WTC11 (cell line): ENCODE measurements around the gene FANCC. TPM values are rescaled to one million over a fixed set of nuclear protein-coding genes. Genes with fewer than 3 reads are reported as not detected.

Source experiments
- ATAC-seq: fragments of 200-7000 bp; cut with Tn5 transposase; 2 replicates; pipeline ENCODE4 v1.10.0; 2021; ENCODE audit warnings: mild to moderate bottlenecking, moderate library complexity
- CTCF ChIA-PET: fragments of 300-600 bp; sonication (Branson Sonifier 250); formaldehyde crosslinking; loops from one replicate; lab custom pipeline; 2021; ENCODE audit warnings: antibody characterized with exemption; lab: Charles Lee
- POLR2A ChIA-PET: fragments of 350-600 bp; sonication (Branson Sonifier 250); formaldehyde crosslinking; loops from one replicate; lab custom pipeline; 2021; ENCODE audit warnings: antibody characterized with exemption; lab: Charles Lee
- DNase-seq: peaks from one replicate; pipeline ENCODE4 v3.0.0; 2021; ENCODE audit warnings: low spot score
- H3K27ac Mint-ChIP-seq: 2 replicates; pipeline ENCODE4 v1.8.0; 2021; ENCODE audit warnings: mixed read lengths
- H3K27me3 Mint-ChIP-seq: 2 replicates; pipeline ENCODE4 v1.8.0; 2021; ENCODE audit warnings: low read depth, mild to moderate bottlenecking, moderate library complexity, mixed read lengths
- H3K36me3 Mint-ChIP-seq: 2 replicates; pipeline ENCODE4 v1.8.0; 2021; ENCODE audit warnings: mixed read lengths
- H3K4me1 Mint-ChIP-seq: 2 replicates; pipeline ENCODE4 v1.8.0; 2022; ENCODE audit warnings: mixed read lengths
- H3K4me3 Mint-ChIP-seq: 2 replicates; pipeline ENCODE4 v1.8.0; 2021; ENCODE audit warnings: mild to moderate bottlenecking, moderate library complexity, mixed read lengths
- H3K9me3 Mint-ChIP-seq: 2 replicates; pipeline ENCODE4 v1.8.0; 2021; ENCODE audit warnings: mixed read lengths
- CREB1 ChIP-seq: sonication (generic); formaldehyde crosslinking; IDR thresholded peaks from 2 replicates; pipeline ENCODE4 v1.8.0; 2023; ENCODE audit warnings: mild to moderate bottlenecking, missing genetic modification reagents
- CREM ChIP-seq: sonication (generic); formaldehyde crosslinking; IDR thresholded peaks from 2 replicates; pipeline ENCODE4 v1.8.1; 2022; ENCODE audit warnings: mild to moderate bottlenecking, missing genetic modification reagents, moderate library complexity
- FOXJ3 ChIP-seq: sonication (generic); formaldehyde crosslinking; IDR thresholded peaks from 2 replicates; pipeline ENCODE4 v1.9.0; 2021; ENCODE audit warnings: missing genetic modification reagents, mild to moderate bottlenecking, borderline replicate concordance
- GTF2I ChIP-seq: fragments of 250-450 bp; sonication (Bioruptor Pico); conservative IDR thresholded peaks from 2 replicates; pipeline ENCODE4 v1.4.0; 2021; ENCODE audit warnings: mild to moderate bottlenecking
- HMGA2 ChIP-seq: fragments of 250-450 bp; sonication (Bioruptor Pico); IDR thresholded peaks from 2 replicates; pipeline ENCODE4 v1.4.0; 2021; ENCODE audit warnings: mild to moderate bottlenecking, moderate library complexity
- KAT7 ChIP-seq: sonication (generic); formaldehyde crosslinking; IDR thresholded peaks from 2 replicates; pipeline ENCODE4 v1.8.1; 2023; ENCODE audit warnings: missing genetic modification reagents, mild to moderate bottlenecking, borderline replicate concordance
- SMAD3 ChIP-seq: sonication (generic); formaldehyde crosslinking; IDR thresholded peaks from 2 replicates; pipeline ENCODE4 v1.8.0; 2022; ENCODE audit warnings: missing genetic modification reagents, mild to moderate bottlenecking, borderline replicate concordance
- ZNF232 ChIP-seq: sonication (generic); formaldehyde crosslinking; IDR thresholded peaks from 2 replicates; pipeline ENCODE4 v1.8.0; 2022; ENCODE audit warnings: mild to moderate bottlenecking, missing genetic modification reagents
- total RNA-seq: library from RNA; stranded (reverse); gene quantifications from 3 replicates; pipeline ENCODE4 v1.2.3, GENCODE V29; 2021
- TF ChIP-seq, protein P1 (sequence below): sonication (generic); formaldehyde crosslinking; IDR thresholded peaks from 2 replicates; pipeline ENCODE4 v1.8.1; 2023; ENCODE audit warnings: mild to moderate bottlenecking, missing genetic modification reagents, moderate library complexity
- TF ChIP-seq, protein P2 (sequence below): sonication (generic); formaldehyde crosslinking; IDR thresholded peaks from 2 replicates; pipeline ENCODE4 v1.8.0; 2022; ENCODE audit warnings: missing genetic modification reagents
- TF ChIP-seq, protein P3 (sequence below): sonication (generic); formaldehyde crosslinking; IDR thresholded peaks from 2 replicates; pipeline ENCODE4 v1.8.0; 2022; ENCODE audit warnings: mild to moderate bottlenecking, missing genetic modification reagents
- TF ChIP-seq, protein P4 (sequence below): sonication (generic); formaldehyde crosslinking; IDR thresholded peaks from 2 replicates; pipeline ENCODE4 v1.8.0; 2023; ENCODE audit warnings: missing genetic modification reagents, mild to moderate bottlenecking, borderline replicate concordance
- TF ChIP-seq, protein P5 (sequence below): fragments of 250-450 bp; sonication (Bioruptor Pico); conservative IDR thresholded peaks from 2 replicates; pipeline ENCODE4 v1.9.0; 2021; ENCODE audit warnings: mild to moderate bottlenecking
- TF ChIP-seq, protein P6 (sequence below): sonication (generic); formaldehyde crosslinking; conservative IDR thresholded peaks from 2 replicates; pipeline ENCODE4 v1.8.1; 2023; ENCODE audit warnings: mild to moderate bottlenecking, low read depth, missing genetic modification reagents, moderate library complexity
- TF ChIP-seq, protein P7 (sequence below): fragments of 250-450 bp; sonication (Bioruptor Pico); IDR thresholded peaks from 2 replicates; pipeline ENCODE4 v1.9.0; 2021; ENCODE audit warnings: mild to moderate bottlenecking
- TF ChIP-seq, protein P8 (sequence below): fragments of 250-450 bp; sonication (Bioruptor Pico); IDR thresholded peaks from 2 replicates; pipeline ENCODE4 v2.1.2; 2022; ENCODE audit warnings: mild to moderate bottlenecking, moderate library complexity
- TF ChIP-seq, protein P9 (sequence below): sonication (generic); formaldehyde crosslinking; IDR thresholded peaks from 2 replicates; pipeline ENCODE4 v1.8.1; 2022; ENCODE audit warnings: low read depth, mild to moderate bottlenecking, moderate library complexity, missing genetic modification reagents, borderline replicate concordance

FANCC gene
- total RNA-seq, 1 experiment from 2014 or later: 10.9 TPM

DNA sequence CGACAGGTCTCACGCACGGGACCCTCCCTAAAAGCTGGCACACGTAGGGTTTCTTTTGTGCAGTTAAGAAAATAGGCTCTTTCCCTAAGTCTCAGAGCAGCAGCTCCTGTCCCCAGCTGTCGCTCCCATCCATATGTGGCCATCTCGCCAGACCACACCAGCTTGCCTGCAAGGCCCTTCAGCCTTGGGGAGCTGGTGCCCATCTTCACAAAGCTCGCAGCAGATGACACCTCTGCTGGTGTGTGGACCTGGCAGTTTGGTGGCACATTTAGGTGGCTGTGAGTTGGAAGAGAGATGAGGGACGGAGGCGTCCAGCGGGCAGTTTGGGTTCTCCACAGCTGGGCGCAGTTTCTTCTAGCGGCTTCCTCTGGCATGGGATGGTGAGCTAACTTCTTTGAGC lies 239.0 kb downstream of the FANCC start (continued):
- TF ChIP-seq HMGA2 (CRISPR knock-in tag) (no peak), CREB1 (CRISPR knock-in tag) (no peak)
- TF ChIP-seq, protein P1, sequence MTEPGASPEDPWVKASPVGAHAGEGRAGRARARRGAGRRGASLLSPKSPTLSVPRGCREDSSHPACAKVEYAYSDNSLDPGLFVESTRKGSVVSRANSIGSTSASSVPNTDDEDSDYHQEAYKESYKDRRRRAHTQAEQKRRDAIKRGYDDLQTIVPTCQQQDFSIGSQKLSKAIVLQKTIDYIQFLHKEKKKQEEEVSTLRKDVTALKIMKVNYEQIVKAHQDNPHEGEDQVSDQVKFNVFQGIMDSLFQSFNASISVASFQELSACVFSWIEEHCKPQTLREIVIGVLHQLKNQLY (CRISPR knock-in tag): no peak
- TF ChIP-seq, protein P2, sequence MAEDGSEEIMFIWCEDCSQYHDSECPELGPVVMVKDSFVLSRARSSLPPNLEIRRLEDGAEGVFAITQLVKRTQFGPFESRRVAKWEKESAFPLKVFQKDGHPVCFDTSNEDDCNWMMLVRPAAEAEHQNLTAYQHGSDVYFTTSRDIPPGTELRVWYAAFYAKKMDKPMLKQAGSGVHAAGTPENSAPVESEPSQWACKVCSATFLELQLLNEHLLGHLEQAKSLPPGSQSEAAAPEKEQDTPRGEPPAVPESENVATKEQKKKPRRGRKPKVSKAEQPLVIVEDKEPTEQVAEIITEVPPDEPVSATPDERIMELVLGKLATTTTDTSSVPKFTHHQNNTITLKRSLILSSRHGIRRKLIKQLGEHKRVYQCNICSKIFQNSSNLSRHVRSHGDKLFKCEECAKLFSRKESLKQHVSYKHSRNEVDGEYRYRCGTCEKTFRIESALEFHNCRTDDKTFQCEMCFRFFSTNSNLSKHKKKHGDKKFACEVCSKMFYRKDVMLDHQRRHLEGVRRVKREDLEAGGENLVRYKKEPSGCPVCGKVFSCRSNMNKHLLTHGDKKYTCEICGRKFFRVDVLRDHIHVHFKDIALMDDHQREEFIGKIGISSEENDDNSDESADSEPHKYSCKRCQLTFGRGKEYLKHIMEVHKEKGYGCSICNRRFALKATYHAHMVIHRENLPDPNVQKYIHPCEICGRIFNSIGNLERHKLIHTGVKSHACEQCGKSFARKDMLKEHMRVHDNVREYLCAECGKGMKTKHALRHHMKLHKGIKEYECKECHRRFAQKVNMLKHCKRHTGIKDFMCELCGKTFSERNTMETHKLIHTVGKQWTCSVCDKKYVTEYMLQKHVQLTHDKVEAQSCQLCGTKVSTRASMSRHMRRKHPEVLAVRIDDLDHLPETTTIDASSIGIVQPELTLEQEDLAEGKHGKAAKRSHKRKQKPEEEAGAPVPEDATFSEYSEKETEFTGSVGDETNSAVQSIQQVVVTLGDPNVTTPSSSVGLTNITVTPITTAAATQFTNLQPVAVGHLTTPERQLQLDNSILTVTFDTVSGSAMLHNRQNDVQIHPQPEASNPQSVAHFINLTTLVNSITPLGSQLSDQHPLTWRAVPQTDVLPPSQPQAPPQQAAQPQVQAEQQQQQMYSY (CRISPR knock-in tag): no peak
- TF ChIP-seq, protein P3, sequence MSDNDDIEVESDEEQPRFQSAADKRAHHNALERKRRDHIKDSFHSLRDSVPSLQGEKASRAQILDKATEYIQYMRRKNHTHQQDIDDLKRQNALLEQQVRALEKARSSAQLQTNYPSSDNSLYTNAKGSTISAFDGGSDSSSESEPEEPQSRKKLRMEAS (CRISPR knock-in tag): no peak
- TF ChIP-seq, protein P4, sequence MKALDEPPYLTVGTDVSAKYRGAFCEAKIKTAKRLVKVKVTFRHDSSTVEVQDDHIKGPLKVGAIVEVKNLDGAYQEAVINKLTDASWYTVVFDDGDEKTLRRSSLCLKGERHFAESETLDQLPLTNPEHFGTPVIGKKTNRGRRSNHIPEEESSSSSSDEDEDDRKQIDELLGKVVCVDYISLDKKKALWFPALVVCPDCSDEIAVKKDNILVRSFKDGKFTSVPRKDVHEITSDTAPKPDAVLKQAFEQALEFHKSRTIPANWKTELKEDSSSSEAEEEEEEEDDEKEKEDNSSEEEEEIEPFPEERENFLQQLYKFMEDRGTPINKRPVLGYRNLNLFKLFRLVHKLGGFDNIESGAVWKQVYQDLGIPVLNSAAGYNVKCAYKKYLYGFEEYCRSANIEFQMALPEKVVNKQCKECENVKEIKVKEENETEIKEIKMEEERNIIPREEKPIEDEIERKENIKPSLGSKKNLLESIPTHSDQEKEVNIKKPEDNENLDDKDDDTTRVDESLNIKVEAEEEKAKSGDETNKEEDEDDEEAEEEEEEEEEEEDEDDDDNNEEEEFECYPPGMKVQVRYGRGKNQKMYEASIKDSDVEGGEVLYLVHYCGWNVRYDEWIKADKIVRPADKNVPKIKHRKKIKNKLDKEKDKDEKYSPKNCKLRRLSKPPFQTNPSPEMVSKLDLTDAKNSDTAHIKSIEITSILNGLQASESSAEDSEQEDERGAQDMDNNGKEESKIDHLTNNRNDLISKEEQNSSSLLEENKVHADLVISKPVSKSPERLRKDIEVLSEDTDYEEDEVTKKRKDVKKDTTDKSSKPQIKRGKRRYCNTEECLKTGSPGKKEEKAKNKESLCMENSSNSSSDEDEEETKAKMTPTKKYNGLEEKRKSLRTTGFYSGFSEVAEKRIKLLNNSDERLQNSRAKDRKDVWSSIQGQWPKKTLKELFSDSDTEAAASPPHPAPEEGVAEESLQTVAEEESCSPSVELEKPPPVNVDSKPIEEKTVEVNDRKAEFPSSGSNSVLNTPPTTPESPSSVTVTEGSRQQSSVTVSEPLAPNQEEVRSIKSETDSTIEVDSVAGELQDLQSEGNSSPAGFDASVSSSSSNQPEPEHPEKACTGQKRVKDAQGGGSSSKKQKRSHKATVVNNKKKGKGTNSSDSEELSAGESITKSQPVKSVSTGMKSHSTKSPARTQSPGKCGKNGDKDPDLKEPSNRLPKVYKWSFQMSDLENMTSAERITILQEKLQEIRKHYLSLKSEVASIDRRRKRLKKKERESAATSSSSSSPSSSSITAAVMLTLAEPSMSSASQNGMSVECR (CRISPR knock-in tag): no peak
- TF ChIP-seq, protein P5, sequence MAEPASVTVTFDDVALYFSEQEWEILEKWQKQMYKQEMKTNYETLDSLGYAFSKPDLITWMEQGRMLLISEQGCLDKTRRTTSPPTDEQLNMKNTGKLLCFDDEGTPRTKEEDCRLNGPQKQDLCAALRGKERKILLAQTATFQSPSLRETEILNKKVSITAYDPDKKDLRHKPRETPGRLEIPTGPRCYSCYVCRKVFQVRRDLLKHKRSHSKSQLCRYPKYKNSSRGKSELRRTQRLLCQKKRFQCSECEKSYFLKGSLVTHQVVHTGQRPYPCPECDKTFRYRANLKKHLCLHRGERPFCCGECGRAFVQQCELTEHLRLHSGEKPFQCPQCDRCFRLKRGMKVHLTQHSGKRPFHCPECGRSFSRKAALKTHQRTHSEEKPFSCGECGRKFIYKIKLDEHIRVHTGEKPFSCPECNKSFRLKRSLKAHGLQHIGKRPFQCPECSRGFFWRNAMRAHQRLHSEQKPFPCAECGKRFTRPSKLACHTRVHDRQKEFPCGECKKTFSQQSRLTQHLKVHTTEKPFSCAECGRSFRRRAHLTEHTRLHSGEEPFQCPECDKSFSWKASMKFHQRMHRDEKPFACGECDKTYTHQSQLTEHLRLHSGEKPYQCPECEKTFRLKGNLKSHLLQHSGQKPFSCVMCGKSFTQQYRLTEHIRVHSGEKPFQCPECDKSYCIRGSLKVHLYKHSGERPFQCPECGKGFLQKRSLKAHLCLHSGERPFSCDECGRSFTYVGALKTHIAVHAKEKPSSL (CRISPR knock-in tag): no peak
- TF ChIP-seq, protein P6, sequence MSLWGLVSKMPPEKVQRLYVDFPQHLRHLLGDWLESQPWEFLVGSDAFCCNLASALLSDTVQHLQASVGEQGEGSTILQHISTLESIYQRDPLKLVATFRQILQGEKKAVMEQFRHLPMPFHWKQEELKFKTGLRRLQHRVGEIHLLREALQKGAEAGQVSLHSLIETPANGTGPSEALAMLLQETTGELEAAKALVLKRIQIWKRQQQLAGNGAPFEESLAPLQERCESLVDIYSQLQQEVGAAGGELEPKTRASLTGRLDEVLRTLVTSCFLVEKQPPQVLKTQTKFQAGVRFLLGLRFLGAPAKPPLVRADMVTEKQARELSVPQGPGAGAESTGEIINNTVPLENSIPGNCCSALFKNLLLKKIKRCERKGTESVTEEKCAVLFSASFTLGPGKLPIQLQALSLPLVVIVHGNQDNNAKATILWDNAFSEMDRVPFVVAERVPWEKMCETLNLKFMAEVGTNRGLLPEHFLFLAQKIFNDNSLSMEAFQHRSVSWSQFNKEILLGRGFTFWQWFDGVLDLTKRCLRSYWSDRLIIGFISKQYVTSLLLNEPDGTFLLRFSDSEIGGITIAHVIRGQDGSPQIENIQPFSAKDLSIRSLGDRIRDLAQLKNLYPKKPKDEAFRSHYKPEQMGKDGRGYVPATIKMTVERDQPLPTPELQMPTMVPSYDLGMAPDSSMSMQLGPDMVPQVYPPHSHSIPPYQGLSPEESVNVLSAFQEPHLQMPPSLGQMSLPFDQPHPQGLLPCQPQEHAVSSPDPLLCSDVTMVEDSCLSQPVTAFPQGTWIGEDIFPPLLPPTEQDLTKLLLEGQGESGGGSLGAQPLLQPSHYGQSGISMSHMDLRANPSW (CRISPR knock-in tag): no peak

DNA sequence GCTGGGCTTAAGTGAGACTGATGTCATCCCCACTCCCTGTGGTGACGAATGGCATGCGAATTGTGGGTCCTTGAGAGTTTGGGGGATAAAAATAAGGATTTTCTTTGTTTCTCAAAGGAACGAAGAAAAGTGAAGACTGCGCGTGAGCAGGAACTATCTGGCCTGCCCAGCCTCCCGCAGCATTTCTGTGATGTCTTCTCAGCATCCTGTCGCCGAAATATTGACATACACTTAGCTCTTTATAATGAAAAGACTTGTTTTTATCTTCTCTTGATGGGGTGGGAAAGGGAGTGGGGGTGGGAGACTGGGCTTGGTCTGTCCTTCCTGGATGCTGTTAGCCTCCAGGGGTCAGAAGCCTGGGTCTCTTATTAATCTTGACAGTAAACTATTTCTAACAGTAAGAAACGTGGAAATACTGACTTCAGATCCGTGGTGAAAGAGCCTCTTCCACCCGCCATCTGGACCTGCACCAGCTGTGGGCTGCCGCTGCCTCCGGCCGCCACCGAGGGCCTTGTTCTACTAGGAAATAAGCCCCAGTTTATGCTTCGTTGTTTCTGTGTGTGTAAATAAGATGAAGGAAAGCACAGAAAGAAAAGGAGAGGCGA lies 239.6 kb downstream of the FANCC start:
- Mint-ChIP-seq H3K4me1 (peaks cover 27% of the 10 kb centered on the region), H3K27me3 (no peaks in the 10 kb centered on the region), H3K9me3 (no peaks in the 10 kb centered on the region), H3K4me3 (no peak overlapping the region), H3K36me3 (no peaks in the 10 kb centered on the region; the same call in 1 of the 2 replicates), H3K27ac (no peak overlapping the region)
- ChIA-PET POLR2A (no interaction called here), CTCF (interaction anchor here (0.8 kb wide), 1 partner anchor 90 kb away, joined by 4 read pairs; no protein-coding TSS in a partner anchor)
- no peak for ATAC-seq
- DNase-seq: no peak
- TF ChIP-seq, protein P7, sequence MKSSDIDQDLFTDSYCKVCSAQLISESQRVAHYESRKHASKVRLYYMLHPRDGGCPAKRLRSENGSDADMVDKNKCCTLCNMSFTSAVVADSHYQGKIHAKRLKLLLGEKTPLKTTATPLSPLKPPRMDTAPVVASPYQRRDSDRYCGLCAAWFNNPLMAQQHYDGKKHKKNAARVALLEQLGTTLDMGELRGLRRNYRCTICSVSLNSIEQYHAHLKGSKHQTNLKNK: no peak
- no peak for TF ChIP-seq ZNF232 (CRISPR knock-in tag)
- TF ChIP-seq KAT7: no peak
- TF ChIP-seq, protein P8, sequence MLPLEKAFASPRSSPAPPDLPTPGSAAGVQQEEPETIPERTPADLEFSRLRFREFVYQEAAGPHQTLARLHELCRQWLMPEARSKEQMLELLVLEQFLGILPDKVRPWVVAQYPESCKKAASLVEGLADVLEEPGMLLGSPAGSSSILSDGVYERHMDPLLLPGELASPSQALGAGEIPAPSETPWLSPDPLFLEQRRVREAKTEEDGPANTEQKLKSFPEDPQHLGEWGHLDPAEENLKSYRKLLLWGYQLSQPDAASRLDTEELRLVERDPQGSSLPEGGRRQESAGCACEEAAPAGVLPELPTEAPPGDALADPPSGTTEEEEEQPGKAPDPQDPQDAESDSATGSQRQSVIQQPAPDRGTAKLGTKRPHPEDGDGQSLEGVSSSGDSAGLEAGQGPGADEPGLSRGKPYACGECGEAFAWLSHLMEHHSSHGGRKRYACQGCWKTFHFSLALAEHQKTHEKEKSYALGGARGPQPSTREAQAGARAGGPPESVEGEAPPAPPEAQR (CRISPR knock-in tag): no peak
- no peak for TF ChIP-seq SMAD3
- no peak for TF ChIP-seq GTF2I (CRISPR knock-in tag)
- TF ChIP-seq CREM (CRISPR knock-in tag): no peak
- no peak for TF ChIP-seq FOXJ3 (CRISPR knock-in tag)
- TF ChIP-seq, protein P9, sequence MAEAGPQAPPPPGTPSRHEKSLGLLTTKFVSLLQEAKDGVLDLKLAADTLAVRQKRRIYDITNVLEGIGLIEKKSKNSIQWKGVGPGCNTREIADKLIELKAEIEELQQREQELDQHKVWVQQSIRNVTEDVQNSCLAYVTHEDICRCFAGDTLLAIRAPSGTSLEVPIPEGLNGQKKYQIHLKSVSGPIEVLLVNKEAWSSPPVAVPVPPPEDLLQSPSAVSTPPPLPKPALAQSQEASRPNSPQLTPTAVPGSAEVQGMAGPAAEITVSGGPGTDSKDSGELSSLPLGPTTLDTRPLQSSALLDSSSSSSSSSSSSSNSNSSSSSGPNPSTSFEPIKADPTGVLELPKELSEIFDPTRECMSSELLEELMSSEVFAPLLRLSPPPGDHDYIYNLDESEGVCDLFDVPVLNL (CRISPR knock-in tag): no peak
